ENCODE measurements around the gene ARSI. TPM values are rescaled to one million over a fixed set of nuclear protein-coding genes. Genes with fewer than 3 reads are reported as not detected.
"Not testable (repeated sequence)": the region's sequence is repeated elsewhere in the genome, so short reads cannot be mapped to it uniquely, and the experiment has no call there.

ARSI gene
- total RNA-seq, 2 donors from 2014 or later = 0.30 to 0.83 TPM

GRCh38 chr5:150248946-150249345 is 53.8 kb downstream of the ARSI start:
- H3K9me3 ChIP-seq = no peaks in the 10 kb centered on the region
- no peak for TF ChIP-seq CTCF (IDR thresholded peaks at IDR 0.05)
- peaks cover 0 to 29% of the 10 kb centered on the region in 2 donors for H3K4me1 ChIP-seq
- H3K4me3 ChIP-seq = no peak overlapping the region
- H3K36me3 ChIP-seq = no peaks in the 10 kb centered on the region
- DNase-seq (ENCODE audit: low spot score) = no peak
- no peak overlapping the region for H3K27ac ChIP-seq
- H3K27me3 ChIP-seq = no peaks in the 10 kb centered on the region

GRCh38 chr5:150248493-150248892 is 54.2 kb downstream of the ARSI start:
- DNase-seq (ENCODE audit: low spot score); H3K36me3 ChIP-seq; H3K27ac ChIP-seq; H3K27me3 ChIP-seq; H3K9me3 ChIP-seq; H3K4me3 ChIP-seq: not testable (repeated sequence)
- H3K4me1 ChIP-seq = peaks cover 0 to 31% of the 10 kb centered on the region in 2 donors

GRCh38 chr5:150247726-150248125 is 55.0 kb downstream of the ARSI start:
- H3K27ac ChIP-seq = no peak overlapping the region
- DNase-seq (ENCODE audit: low spot score) = no peak

GRCh38 chr5:150246835-150247234 is 55.9 kb downstream of the ARSI start:
- Histone ChIP-seq H3K4me1 (peaks cover 0 to 31% of the 10 kb centered on the region in 2 donors), H3K9me3 (no peaks in the 10 kb centered on the region), H3K27ac (no peak overlapping the region), H3K4me3 (no peak overlapping the region), H3K36me3 (no peaks in the 10 kb centered on the region), H3K27me3 (no peaks in the 10 kb centered on the region)
- DNase-seq (ENCODE audit: low spot score) = no peak
- no peak for TF ChIP-seq CTCF (IDR thresholded peaks at IDR 0.05)

More at GRCh38 chr5:150247726-150248125, 55.0 kb downstream of the ARSI start:
- Histone ChIP-seq H3K36me3 (no peaks in the 10 kb centered on the region), H3K4me1 (peaks cover 0 to 31% of the 10 kb centered on the region in 2 donors), H3K9me3 (no peaks in the 10 kb centered on the region), H3K27me3 (no peaks in the 10 kb centered on the region), H3K4me3 (no peak overlapping the region)
- no peak for TF ChIP-seq CTCF (IDR thresholded peaks at IDR 0.05)

- Histone ChIP-seq H3K4me1 (peaks cover 0 to 31% of the 10 kb centered on the region in 2 donors), H3K4me3 (no peak overlapping the region), H3K27ac (peak overlapping the region; percentile 73 to 74), H3K27me3 (no peaks in the 10 kb centered on the region), H3K36me3 (no peaks in the 10 kb centered on the region), H3K9me3 (no peaks in the 10 kb centered on the region)
- TF ChIP-seq CTCF (IDR thresholded peaks at IDR 0.05) = no peak
- no peak for DNase-seq (ENCODE audit: low spot score)
Measured at GRCh38 chr5:150246429-150246828, 56.3 kb downstream of the ARSI start.

Other genes with a start within 250 kb of the ARSI start
- 10 to 100 TPM; 11.2 to 24.6 TPM for gene CSF1R, start 216.4 kb downstream of the ARSI start, total RNA-seq
- 10 to 100 TPM; 68.3 to 68.7 TPM for gene PDGFRB, start 147.1 kb downstream of the ARSI start, total RNA-seq
- gene CDX1, start 136.1 kb downstream of the ARSI start, total RNA-seq = not detected
- gene SLC6A7, start 112.8 kb downstream of the ARSI start, total RNA-seq = not detected
- gene CAMK2A, start 13.1 kb downstream of the ARSI start, total RNA-seq = 10 to 100 TPM in 1 of 2 donors, 1 to 10 TPM in 1; 4.9 to 18.2 TPM
- gene TCOF1, start 54.8 kb upstream of the ARSI start, total RNA-seq = 10 to 100 TPM; 17.5 to 18.1 TPM
- gene CD74, start 110.0 kb upstream of the ARSI start, total RNA-seq = 100 to 1,000 TPM; 268 to 424 TPM
- gene RPS14, start 146.8 kb upstream of the ARSI start, total RNA-seq = 1,000 to 10,000 TPM; 1,334 to 2,461 TPM
- 10 to 100 TPM; 81.4 to 91.8 TPM for gene NDST1, start 205.2 kb upstream of the ARSI start, total RNA-seq

Measured in right atrium auricular region (tissue), 2 donors.